Measurements from ENCODE around the gene ST14.
"Not testable (repeated sequence)": the region's sequence is repeated elsewhere in the genome, so short reads cannot be mapped to it uniquely, and the experiment has no call there.

ST14 gene

GRCh38 chr11:130180896-130181294 is 21.3 kb downstream of the ST14 start:
- Mint-ChIP-seq H3K36me3 (ENCODE audit: low read depth) (no peaks in the 10 kb centered on the region), H3K27ac (no peak overlapping the region), H3K27me3 (no peaks in the 10 kb centered on the region), H3K4me1 (peaks cover 2% of the 10 kb centered on the region), H3K9me3 (no peaks in the 10 kb centered on the region), H3K4me3 (no peak overlapping the region)
- ATAC-seq (no peak), DNase-seq (no peak)

GRCh38 chr11:130181295-130182272 is 22.0 kb downstream of the ST14 start:
- Mint-ChIP-seq H3K27me3 (no peaks in the 10 kb centered on the region), H3K27ac (no peak overlapping the region), H3K9me3 (no peaks in the 10 kb centered on the region), H3K4me1 (peaks cover 2% of the 10 kb centered on the region), H3K4me3 (no peak overlapping the region), H3K36me3 (ENCODE audit: low read depth) (no peaks in the 10 kb centered on the region)
- DNase-seq (no peak), ATAC-seq (no peak)

GRCh38 chr11:130183878-130184610 is 24.5 kb downstream of the ST14 start:
- peaks cover 2% of the 10 kb centered on the region for H3K4me1 Mint-ChIP-seq
- ATAC-seq (no peak), DNase-seq (no peak)
- no peak overlapping the region for H3K4me3 Mint-ChIP-seq
- no peaks in the 10 kb centered on the region for H3K9me3 Mint-ChIP-seq
- no peak overlapping the region for H3K27ac Mint-ChIP-seq
- no peaks in the 10 kb centered on the region for H3K36me3 Mint-ChIP-seq (ENCODE audit: low read depth)
- H3K27me3 Mint-ChIP-seq: no peaks in the 10 kb centered on the region

GRCh38 chr11:130187096-130187495 is 27.5 kb downstream of the ST14 start:
- H3K4me3 Mint-ChIP-seq: no peak overlapping the region
- no peaks in the 10 kb centered on the region for H3K9me3 Mint-ChIP-seq
- H3K27me3 Mint-ChIP-seq: no peaks in the 10 kb centered on the region
- no peak overlapping the region for H3K27ac Mint-ChIP-seq
- ATAC-seq: no peak
- H3K36me3 Mint-ChIP-seq (ENCODE audit: low read depth): no peaks in the 10 kb centered on the region
- no peaks in the 10 kb centered on the region for H3K4me1 Mint-ChIP-seq
- no peak for DNase-seq

GRCh38 chr11:130188047-130188446 is 28.5 kb downstream of the ST14 start:
- H3K4me1 Mint-ChIP-seq: no peaks in the 10 kb centered on the region
- H3K27ac Mint-ChIP-seq: no peak overlapping the region
- H3K9me3 Mint-ChIP-seq: no peaks in the 10 kb centered on the region
- ATAC-seq: no peak
- no peaks in the 10 kb centered on the region for H3K27me3 Mint-ChIP-seq
- DNase-seq: no peak
- no peak overlapping the region for H3K4me3 Mint-ChIP-seq
- no peaks in the 10 kb centered on the region for H3K36me3 Mint-ChIP-seq (ENCODE audit: low read depth)

- Mint-ChIP-seq H3K4me1 (no peaks in the 10 kb centered on the region), H3K4me3 (no peak overlapping the region), H3K27me3 (no peaks in the 10 kb centered on the region), H3K9me3 (no peaks in the 10 kb centered on the region), H3K36me3 (ENCODE audit: low read depth) (no peaks in the 10 kb centered on the region), H3K27ac (no peak overlapping the region)
- DNase-seq: no peak
- no peak for ATAC-seq
Observed at GRCh38 chr11:130188585-130189347, 29.2 kb downstream of the ST14 start.

- Mint-ChIP-seq H3K9me3 (no peaks in the 10 kb centered on the region), H3K4me1 (no peaks in the 10 kb centered on the region), H3K27me3 (no peaks in the 10 kb centered on the region), H3K4me3 (no peak overlapping the region), H3K27ac (no peak overlapping the region), H3K36me3 (ENCODE audit: low read depth) (no peaks in the 10 kb centered on the region)
- ATAC-seq: no peak
- no peak for DNase-seq
Observed at GRCh38 chr11:130189492-130190210, 30.1 kb downstream of the ST14 start.

GRCh38 chr11:130190371-130190881 is 30.8 kb downstream of the ST14 start:
- H3K27ac Mint-ChIP-seq: no peak overlapping the region
- no peaks in the 10 kb centered on the region for H3K27me3 Mint-ChIP-seq
- no peak for DNase-seq
- ATAC-seq: no peak
- no peaks in the 10 kb centered on the region for H3K4me1 Mint-ChIP-seq
- no peak overlapping the region for H3K4me3 Mint-ChIP-seq
- H3K36me3 Mint-ChIP-seq (ENCODE audit: low read depth): no peaks in the 10 kb centered on the region
- no peaks in the 10 kb centered on the region for H3K9me3 Mint-ChIP-seq

GRCh38 chr11:130191896-130192295 is 32.3 kb downstream of the ST14 start:
- H3K4me3 Mint-ChIP-seq: no peak overlapping the region
- no peaks in the 10 kb centered on the region for H3K4me1 Mint-ChIP-seq
- DNase-seq (no peak), ATAC-seq (no peak)
- no peaks in the 10 kb centered on the region for H3K27me3 Mint-ChIP-seq
- H3K27ac Mint-ChIP-seq: no peak overlapping the region
- H3K36me3 Mint-ChIP-seq (ENCODE audit: low read depth): no peaks in the 10 kb centered on the region
- no peaks in the 10 kb centered on the region for H3K9me3 Mint-ChIP-seq

- Mint-ChIP-seq H3K27ac (no peak overlapping the region), H3K4me1 (no peaks in the 10 kb centered on the region), H3K9me3 (no peaks in the 10 kb centered on the region), H3K36me3 (ENCODE audit: low read depth) (no peaks in the 10 kb centered on the region), H3K27me3 (no peaks in the 10 kb centered on the region), H3K4me3 (no peak overlapping the region)
- ATAC-seq: no peak
- no peak for DNase-seq
Observed at GRCh38 chr11:130192845-130193267, 33.3 kb downstream of the ST14 start.

- not testable (repeated sequence) for H3K36me3 Mint-ChIP-seq (ENCODE audit: low read depth); H3K27me3 Mint-ChIP-seq; DNase-seq; ATAC-seq; H3K4me3 Mint-ChIP-seq; H3K4me1 Mint-ChIP-seq; H3K9me3 Mint-ChIP-seq; H3K27ac Mint-ChIP-seq
Observed at GRCh38 chr11:130193551-130193950, 34.0 kb downstream of the ST14 start.

GRCh38 chr11:130194241-130195023 is 34.9 kb downstream of the ST14 start:
- Mint-ChIP-seq H3K9me3 (no peaks in the 10 kb centered on the region), H3K27ac (no peak overlapping the region), H3K27me3 (no peaks in the 10 kb centered on the region), H3K4me3 (no peak overlapping the region), H3K36me3 (ENCODE audit: low read depth) (no peaks in the 10 kb centered on the region), H3K4me1 (no peaks in the 10 kb centered on the region)
- ATAC-seq: no peak
- no peak for DNase-seq

GRCh38 chr11:130197386-130198035 is 37.9 kb downstream of the ST14 start:
- no peaks in the 10 kb centered on the region for H3K36me3 Mint-ChIP-seq (ENCODE audit: low read depth)
- no peaks in the 10 kb centered on the region for H3K9me3 Mint-ChIP-seq
- ATAC-seq: no peak
- H3K27ac Mint-ChIP-seq: no peak overlapping the region
- H3K27me3 Mint-ChIP-seq: no peaks in the 10 kb centered on the region
- DNase-seq: no peak
- H3K4me3 Mint-ChIP-seq: no peak overlapping the region
- H3K4me1 Mint-ChIP-seq: peaks cover 2% of the 10 kb centered on the region
